Activated naive CD4-positive, alpha-beta T cell treated with anti-CD3 and anti-CD28 coated beads for 36 hours (primary cell): ENCODE data around the gene ICA1L. TPM values are rescaled to one million over a fixed set of nuclear protein-coding genes. Genes with fewer than 3 reads are reported as not detected.

ENCODE experiments used
- CTCF ChIA-PET: fragments of 350-600 bp; sonication (Branson Sonifier 250); formaldehyde crosslinking; loops from one replicate; lab custom pipeline; 2021; ENCODE audit warnings: antibody characterized with exemption; lab: Charles Lee
- DNase-seq: peaks from one replicate; pipeline ENCODE4 v3.0.0-alpha.2; 2020
- H3K27ac Mint-ChIP-seq: one replicate; pipeline ENCODE4 v1.8.0; 2021; ENCODE audit warnings: mild to moderate bottlenecking, mixed read lengths
- H3K27me3 Mint-ChIP-seq: one replicate; pipeline ENCODE4 v1.8.0; 2021; ENCODE audit warnings: low read depth, mixed read lengths
- H3K36me3 Mint-ChIP-seq: one replicate; pipeline ENCODE4 v1.8.0; 2021; ENCODE audit warnings: low read depth, mixed read lengths
- H3K4me1 Mint-ChIP-seq: one replicate; pipeline ENCODE4 v1.8.0; 2021; ENCODE audit warnings: low read depth, mixed read lengths
- H3K4me3 Mint-ChIP-seq: one replicate; pipeline ENCODE4 v1.8.0; 2021; ENCODE audit warnings: mild to moderate bottlenecking, moderate library complexity, mixed read lengths
- H3K9me3 Mint-ChIP-seq: one replicate; pipeline ENCODE4 v1.8.0; 2021; ENCODE audit warnings: mixed read lengths
- intact Hi-C: fragments of 100-400 bp; cut with micrococcal nuclease; formaldehyde crosslinking; loops from one replicate; pipeline ENCODE4 v1.15.1; 2023
- total RNA-seq, 2 experiments: library from RNA; stranded (reverse); gene quantifications; one replicate each; pipeline ENCODE4 v1.2.3, GENCODE V29; 2021

The ICA1L gene
- total RNA-seq, 2 experiments from 2014 or later = 5.1 to 5.7 TPM

DNA sequence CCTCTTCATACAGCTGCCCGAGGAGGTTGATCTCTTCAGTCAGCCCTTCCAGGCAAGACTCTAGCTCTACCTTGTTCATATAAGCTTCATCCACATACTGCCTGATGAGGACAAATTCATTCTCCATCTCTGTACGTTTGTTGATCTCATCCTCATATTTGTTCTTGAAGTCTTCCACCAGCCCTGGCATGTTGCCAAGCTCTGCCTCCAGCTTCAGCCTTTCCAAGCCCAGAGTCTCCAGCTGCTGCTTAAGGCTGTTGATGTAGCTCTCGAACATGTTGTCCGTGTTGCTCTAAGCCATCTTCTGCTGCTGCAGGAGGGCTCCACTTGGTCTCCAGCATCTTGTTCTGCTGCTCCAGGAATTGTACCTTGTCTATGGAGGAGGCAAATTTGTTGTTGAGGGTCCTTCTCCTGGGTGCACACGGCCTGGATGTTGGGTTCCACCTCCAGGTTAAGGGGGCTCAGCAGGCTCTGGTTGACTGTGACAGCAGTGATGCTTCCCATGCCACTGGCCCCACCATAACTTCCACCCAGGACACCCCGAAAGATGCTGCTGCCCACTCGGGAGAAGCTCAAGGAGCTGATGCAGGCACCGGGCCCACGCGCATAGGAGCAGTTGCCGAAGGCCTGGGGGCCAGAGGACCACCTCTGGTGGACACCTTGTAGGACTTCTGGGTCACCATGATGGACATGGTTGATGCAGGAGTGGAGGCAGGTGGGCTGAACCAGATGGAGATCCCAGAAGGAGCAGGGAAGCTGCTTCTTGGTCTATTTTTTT, 30.3 kb downstream of the ICA1L start:
- Mint-ChIP-seq H3K4me1 (no peaks in the 10 kb centered on the region), H3K9me3 (peaks cover 13% of the 10 kb centered on the region), H3K4me3 (no peak overlapping the region), H3K27me3 (no peaks in the 10 kb centered on the region), H3K27ac (no peak overlapping the region), H3K36me3 (peaks cover 6% of the 10 kb centered on the region)
- CTCF ChIA-PET = no interaction called here
- no peak for DNase-seq
- intact Hi-C loops = no loop called here

DNA sequence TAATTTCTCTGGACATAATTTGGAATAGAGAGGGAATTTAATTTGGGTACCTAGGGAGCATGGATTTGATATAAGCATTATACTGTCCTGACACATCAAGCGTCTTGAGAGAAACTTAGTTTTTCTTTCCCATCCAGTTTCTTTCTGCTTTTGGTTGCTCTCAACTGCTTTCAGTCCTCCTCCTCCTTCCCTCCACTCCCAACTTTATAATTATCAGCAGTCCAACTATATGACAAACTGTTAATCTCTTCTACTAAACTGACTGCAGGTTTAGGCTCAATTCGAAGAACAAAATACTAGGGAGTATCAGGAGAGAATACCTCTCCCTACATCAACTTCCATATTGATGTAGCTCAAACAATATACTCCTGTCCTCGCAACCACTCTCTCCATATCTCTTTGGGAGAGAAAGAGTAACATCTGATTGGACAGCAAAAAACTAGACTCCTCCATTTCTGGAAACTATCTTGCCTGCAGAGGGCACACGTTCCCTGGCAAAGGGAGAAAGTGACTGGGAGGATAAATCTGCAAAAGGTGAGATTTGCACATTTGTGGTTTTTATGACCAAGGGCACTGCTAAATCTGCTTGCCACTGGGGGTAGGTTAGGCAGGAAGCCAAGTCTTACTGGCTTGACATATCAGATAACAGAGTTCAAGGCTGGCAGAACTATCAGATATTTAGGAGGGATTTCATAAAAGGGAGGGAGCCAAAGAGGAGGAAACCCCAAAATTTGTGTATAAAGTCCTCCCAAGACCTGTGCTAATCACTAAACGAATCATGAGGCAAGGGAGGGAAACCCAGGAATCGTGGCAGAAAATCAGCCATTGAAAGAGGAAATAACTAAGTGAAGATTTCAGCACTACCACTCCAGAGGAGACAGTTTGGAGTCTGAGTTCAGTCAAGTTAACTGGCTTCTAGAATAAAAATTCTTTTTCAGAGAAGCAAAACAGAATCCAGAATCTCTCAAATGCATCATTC, 40.0 kb downstream of the ICA1L start:
- H3K9me3 Mint-ChIP-seq = no peaks in the 10 kb centered on the region
- peaks cover 10% of the 10 kb centered on the region for H3K4me1 Mint-ChIP-seq
- no peaks in the 10 kb centered on the region for H3K27me3 Mint-ChIP-seq
- no peak overlapping the region for H3K4me3 Mint-ChIP-seq
- H3K27ac Mint-ChIP-seq = no peak overlapping the region
- CTCF ChIA-PET = interaction anchor here (0.6 to 1.1 kb wide), 5 partner anchors 9 to 80 kb away, joined by 3 to 4 read pairs (median 3); partner anchors contain the start of genes ICA1L and WDR12
- intact Hi-C loops = loop anchor here (1.0 to 5.0 kb wide), 10 partner anchors 39 to 1078 kb away; partner anchors contain the start of genes CARF, CYP20A1 and WDR12
- peak; percentile 80 for DNase-seq
- no peaks in the 10 kb centered on the region for H3K36me3 Mint-ChIP-seq

DNA sequence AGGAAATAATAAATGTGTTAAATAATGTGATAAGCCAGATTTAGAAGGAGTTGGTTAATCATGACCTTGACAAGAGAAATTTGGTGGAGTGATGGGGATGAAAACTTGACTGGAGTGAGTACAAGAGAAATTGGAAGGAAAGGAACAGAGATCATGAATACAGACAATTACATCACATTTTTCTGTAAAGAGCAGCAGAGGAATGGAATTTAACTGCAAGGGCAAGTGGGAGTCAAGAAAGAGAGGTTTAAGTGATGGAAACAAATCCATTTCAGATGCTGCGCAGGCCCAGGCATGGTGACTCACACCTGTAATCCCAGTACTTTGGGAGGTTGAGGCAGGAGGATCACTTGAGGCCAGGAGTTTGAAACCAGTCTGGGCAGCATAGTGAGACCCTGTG, 46.7 kb downstream of the ICA1L start:
- no peaks in the 10 kb centered on the region for H3K4me1 Mint-ChIP-seq

DNA sequence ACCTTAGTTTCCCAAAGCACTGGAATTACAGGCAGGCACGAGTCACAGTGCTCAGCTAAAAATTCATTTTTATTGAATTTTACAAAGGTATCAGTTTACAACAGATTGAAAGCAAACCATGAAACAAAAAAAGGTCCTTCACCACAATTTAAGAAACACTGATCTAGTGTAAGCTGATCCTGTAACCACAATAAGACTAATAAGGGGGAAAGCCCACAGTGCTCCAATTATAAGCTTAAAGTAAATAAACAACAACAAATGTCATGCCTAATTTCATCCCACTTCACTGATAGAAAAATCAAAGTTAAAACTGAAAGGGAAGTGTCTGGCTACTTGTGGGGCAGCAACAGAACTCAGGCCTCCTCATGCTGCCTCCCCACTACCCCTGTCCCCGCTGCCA, 49.2 kb downstream of the ICA1L start:
- H3K4me3 Mint-ChIP-seq = no peak overlapping the region

More for the DNA sequence above, 46.7 kb downstream of the ICA1L start:
- no peaks in the 10 kb centered on the region for H3K36me3 Mint-ChIP-seq
- H3K4me3 Mint-ChIP-seq = no peak overlapping the region
- no peak for DNase-seq
- H3K27ac Mint-ChIP-seq = no peak overlapping the region
- CTCF ChIA-PET = no interaction called here
- no peaks in the 10 kb centered on the region for H3K27me3 Mint-ChIP-seq
- intact Hi-C loops = no loop called here
- H3K9me3 Mint-ChIP-seq = no peaks in the 10 kb centered on the region

DNA sequence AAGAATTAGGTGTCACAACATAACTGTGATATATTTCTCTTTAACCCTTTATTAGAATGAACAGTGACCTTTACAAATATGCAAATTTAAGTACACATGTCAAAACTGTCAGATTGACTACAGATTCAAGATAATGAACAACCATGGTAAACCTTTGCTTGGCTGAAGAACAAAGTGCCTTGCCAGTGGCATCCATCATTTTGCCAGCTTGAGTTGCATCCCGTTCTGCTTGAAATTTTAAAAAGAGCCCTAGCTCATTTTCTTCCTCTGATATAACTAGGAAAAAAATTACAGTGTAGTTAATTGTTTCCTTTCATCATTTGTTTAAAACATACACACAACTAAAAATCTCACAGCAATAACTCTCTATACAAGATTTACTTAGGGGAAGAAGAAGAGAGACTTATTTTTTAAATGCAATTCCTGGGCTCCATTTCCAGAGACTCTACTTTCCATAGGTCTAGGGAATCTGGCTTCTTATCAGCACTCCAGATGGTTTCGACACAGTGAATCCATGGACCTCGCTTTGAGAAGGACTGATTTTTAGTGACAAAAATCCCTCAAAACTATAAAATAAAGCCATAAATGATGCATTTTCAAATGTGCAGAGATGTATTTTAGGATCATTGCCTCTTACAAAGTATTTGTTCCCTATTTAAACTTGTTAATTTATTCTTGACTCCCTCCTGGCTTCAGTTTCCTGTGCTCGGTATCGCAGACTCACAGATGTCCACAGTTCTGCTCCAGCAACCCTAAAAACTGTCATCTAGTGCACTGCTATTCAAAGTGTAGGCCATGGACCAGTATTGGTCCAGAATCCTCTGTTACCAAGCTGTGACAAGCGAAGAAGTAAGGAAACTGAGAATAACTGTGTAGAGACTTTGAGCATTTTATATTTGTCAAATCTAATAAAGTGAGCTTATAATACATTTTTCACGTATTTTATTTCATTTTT, 50.1 kb downstream of the ICA1L start:
- Mint-ChIP-seq H3K36me3 (no peaks in the 10 kb centered on the region), H3K4me1 (no peaks in the 10 kb centered on the region), H3K27ac (no peak overlapping the region), H3K9me3 (no peaks in the 10 kb centered on the region), H3K27me3 (no peaks in the 10 kb centered on the region), H3K4me3 (no peak overlapping the region)
- intact Hi-C loops = no loop called here
- no peak for DNase-seq
- CTCF ChIA-PET = interaction anchor here (0.7 to 1.1 kb wide), 3 partner anchors 9 to 248 kb away, joined by 3 to 4 read pairs (median 4); no protein-coding TSS in a partner anchor

More for the DNA sequence above, 49.2 kb downstream of the ICA1L start:
- intact Hi-C loops = no loop called here
- H3K4me1 Mint-ChIP-seq = no peaks in the 10 kb centered on the region
- H3K27ac Mint-ChIP-seq = no peak overlapping the region
- no peak for DNase-seq
- H3K36me3 Mint-ChIP-seq = no peaks in the 10 kb centered on the region
- H3K27me3 Mint-ChIP-seq = no peaks in the 10 kb centered on the region
- H3K9me3 Mint-ChIP-seq = no peaks in the 10 kb centered on the region
- CTCF ChIA-PET = interaction anchor here (1.0 to 1.1 kb wide), 2 partner anchors 8 to 220 kb away, joined by 3 to 4 read pairs; no protein-coding TSS in a partner anchor

DNA sequence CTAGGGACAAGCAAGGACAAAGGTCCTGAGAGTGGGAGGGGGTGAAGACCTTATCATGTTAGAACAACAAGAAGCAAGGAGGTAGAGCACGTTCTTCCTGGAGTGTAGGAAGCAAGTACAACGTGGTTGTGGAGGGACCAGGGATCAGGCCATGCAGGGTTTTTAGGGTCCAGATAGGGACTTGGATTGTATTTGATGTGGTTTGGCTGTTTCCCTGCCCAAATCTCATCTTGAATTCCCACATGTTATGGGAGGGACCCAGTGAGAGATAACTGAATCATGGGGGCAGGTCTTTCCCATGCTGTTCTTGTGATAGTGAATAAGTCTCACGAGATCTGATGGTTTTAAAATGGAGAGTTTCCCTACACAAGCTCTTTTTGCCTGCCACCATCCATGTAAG, 53.2 kb downstream of the ICA1L start:
- DNase-seq = no peak
- Mint-ChIP-seq H3K4me3 (no peak overlapping the region), H3K36me3 (peaks cover 2% of the 10 kb centered on the region), H3K4me1 (no peaks in the 10 kb centered on the region), H3K27me3 (no peaks in the 10 kb centered on the region), H3K9me3 (peaks cover 5% of the 10 kb centered on the region), H3K27ac (no peak overlapping the region)
- CTCF ChIA-PET = no interaction called here
- intact Hi-C loops = no loop called here

DNA sequence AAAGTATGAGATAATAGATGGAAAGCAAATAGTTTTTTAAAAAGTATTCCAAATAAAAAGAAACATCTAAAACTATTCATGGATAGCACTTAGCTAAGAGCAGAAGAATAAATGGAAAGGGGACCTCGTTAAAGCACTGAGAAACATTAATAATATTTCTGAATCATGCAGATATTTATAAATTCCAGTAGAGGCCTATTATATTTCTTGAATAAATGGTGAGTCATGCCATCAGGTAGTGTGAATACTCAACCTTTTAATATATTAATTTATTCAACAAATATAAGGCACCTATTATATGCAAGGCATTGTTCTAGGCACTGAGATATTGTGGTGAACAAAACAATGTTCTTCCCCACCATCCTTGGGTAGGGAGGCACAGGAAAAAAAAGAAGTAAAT, 53.8 kb downstream of the ICA1L start:
- H3K4me1 Mint-ChIP-seq = no peaks in the 10 kb centered on the region
- peaks cover 2% of the 10 kb centered on the region for H3K36me3 Mint-ChIP-seq
- H3K9me3 Mint-ChIP-seq = peaks cover 5% of the 10 kb centered on the region
- intact Hi-C loops = no loop called here
- H3K4me3 Mint-ChIP-seq = no peak overlapping the region
- H3K27ac Mint-ChIP-seq = no peak overlapping the region
- CTCF ChIA-PET = interaction anchor here (0.6 kb wide), 1 partner anchor 229 kb away, joined by 4 read pairs; no protein-coding TSS in a partner anchor
- no peaks in the 10 kb centered on the region for H3K27me3 Mint-ChIP-seq
- DNase-seq = no peak

DNA sequence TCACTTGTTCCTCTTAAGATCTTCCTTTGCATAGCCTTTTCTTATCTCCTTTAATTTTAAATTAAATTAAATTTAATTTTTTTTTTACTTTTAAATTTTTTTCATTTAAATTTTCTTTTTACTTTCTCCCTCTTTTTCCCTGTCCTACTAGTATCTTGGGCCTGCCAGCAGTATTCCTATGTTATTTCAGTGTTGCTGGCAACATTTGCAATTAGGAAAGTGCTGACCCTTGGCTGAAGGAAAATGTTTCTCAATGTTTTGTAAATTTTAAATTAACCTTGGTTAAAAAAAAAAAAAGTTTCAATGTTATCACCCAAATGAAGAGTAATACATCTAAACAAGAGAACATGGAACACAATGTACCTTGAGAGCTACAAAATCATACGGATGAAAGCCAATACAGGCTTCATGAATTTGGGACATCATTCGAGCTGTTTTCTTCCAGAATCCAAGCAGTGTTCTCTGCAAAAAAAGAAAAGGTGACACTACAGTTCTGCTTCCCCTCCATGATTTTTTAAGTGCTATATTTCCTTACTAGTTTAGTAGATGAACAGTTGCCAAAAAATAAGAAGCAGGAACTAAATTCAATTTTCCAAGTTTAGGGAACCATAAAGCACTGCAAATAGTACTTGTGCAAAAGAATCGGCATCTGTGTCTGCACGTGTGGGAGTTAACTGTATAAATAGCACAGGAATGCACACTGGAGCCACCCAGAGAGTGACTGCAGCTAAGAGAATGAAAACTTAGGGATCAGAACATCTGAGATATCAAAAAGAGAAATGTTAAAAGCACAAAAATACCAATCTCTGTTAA, 55.8 kb downstream of the ICA1L start:
- no peak for DNase-seq
- H3K4me1 Mint-ChIP-seq = no peaks in the 10 kb centered on the region
- CTCF ChIA-PET = no interaction called here
- peaks cover 7% of the 10 kb centered on the region for H3K9me3 Mint-ChIP-seq
- H3K4me3 Mint-ChIP-seq = no peak overlapping the region
- no peak overlapping the region for H3K27ac Mint-ChIP-seq
- intact Hi-C loops = no loop called here
- H3K36me3 Mint-ChIP-seq = peaks cover 5% of the 10 kb centered on the region
- H3K27me3 Mint-ChIP-seq = no peaks in the 10 kb centered on the region

DNA sequence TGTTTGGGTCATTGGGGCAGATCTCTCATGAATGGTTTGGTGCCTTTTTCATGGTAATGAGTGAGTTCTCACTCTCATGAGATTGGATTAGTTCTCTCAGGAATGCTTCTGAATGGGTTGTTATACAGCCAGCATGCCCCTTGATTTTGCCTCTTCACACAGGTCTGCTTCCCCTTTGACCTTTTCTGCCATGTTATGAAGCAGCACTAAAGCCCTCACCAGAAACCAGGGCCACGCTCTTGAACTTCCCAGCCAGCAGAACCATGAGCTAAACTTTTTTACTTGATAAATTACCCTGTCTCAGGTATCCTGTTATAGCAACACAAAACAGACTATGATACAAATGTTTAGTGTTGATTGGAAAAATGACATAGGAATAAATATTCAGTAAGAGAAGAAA, 57.3 kb downstream of the ICA1L start:
- intact Hi-C loops = no loop called here
- Mint-ChIP-seq H3K4me3 (no peak overlapping the region), H3K9me3 (peaks cover 10% of the 10 kb centered on the region), H3K27me3 (no peaks in the 10 kb centered on the region), H3K27ac (no peak overlapping the region), H3K4me1 (no peaks in the 10 kb centered on the region), H3K36me3 (peaks cover 8% of the 10 kb centered on the region)
- CTCF ChIA-PET = no interaction called here
- DNase-seq = no peak

DNA sequence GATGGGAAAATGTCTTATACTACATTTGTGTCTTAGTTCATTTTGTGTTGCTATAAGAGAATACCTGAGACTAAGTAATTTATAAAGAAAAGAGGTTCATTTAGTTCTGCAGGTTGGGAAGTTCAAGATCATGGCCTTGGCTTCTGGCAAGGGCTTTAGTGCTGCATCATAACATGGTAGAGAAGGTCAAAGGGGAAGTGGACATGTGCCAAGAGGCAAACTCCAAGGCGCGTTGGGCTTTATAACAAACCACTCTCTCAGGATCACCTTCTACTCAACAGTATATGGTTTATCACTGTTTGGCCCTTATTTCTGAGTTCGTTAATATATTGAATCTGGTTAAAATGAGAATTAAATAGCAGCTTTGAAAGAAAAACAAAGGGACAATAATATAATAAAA, 58.2 kb downstream of the ICA1L start:
- H3K27ac Mint-ChIP-seq = no peak overlapping the region
- intact Hi-C loops = no loop called here
- CTCF ChIA-PET = interaction anchor here (0.6 kb wide), 1 partner anchor 20 kb away, joined by 5 read pairs; no protein-coding TSS in a partner anchor

DNA sequence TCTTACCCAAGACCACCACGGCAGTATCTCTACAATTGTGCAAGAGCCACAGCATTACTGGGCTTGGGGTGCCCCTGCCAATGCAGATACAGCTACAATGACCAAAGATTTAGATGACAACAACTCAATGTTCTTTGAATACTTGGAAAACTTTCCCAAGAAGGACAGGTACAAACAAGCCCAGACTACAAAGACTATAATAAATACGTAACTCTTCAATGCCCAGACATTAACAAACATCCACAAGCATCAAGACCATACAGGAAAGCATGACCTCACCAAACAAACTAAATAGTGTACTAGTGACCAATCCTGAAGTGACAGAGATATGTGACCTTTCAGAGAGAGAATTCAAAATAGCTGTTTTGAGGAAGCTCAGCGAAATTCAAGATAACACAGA, 62.8 kb downstream of the ICA1L start:
- Mint-ChIP-seq H3K9me3 (peaks cover 5% of the 10 kb centered on the region), H3K36me3 (peaks cover 10% of the 10 kb centered on the region), H3K27ac (no peak overlapping the region), H3K4me3 (no peak overlapping the region), H3K4me1 (no peaks in the 10 kb centered on the region), H3K27me3 (no peaks in the 10 kb centered on the region)
- DNase-seq = no peak
- CTCF ChIA-PET = no interaction called here
- intact Hi-C loops = no loop called here

More for the DNA sequence above, 58.2 kb downstream of the ICA1L start:
- peaks cover 10% of the 10 kb centered on the region for H3K9me3 Mint-ChIP-seq
- DNase-seq = no peak
- H3K4me1 Mint-ChIP-seq = no peaks in the 10 kb centered on the region
- no peak overlapping the region for H3K4me3 Mint-ChIP-seq
- no peaks in the 10 kb centered on the region for H3K27me3 Mint-ChIP-seq
- peaks cover 12% of the 10 kb centered on the region for H3K36me3 Mint-ChIP-seq
